Activated T-helper 2 cell treated with anti-CD3 and anti-CD28 coated beads, Interferon-gamma antibody, Interleukin-2, Interleukin-4, amounts not matched to agents 10 μg/mL and 5 μg/mL and 100 μg/mL, durations not matched to agents 14 hours and 24 hours and 36 hours (primary cell): ENCODE measurements around the gene ACAA1. TPM values are rescaled to one million over a fixed set of nuclear protein-coding genes. Genes with fewer than 3 reads are reported as not detected.
A peak's percentile ranks its signal among the peaks of the same experiment; 100 is the strongest.
"Not testable (repeated sequence)": the region's sequence is repeated elsewhere in the genome, so short reads cannot be mapped to it uniquely, and the experiment has no call there.

Source experiments
- DNase-seq: peaks from one replicate; pipeline ENCODE4 v3.0.0; 2021; ENCODE audit warnings: low spot score
- H3K27ac Mint-ChIP-seq: one replicate; pipeline ENCODE4 v1.8.0; 2021; ENCODE audit warnings: mixed read lengths
- H3K27me3 Mint-ChIP-seq: one replicate; pipeline ENCODE4 v1.8.0; 2021; ENCODE audit warnings: low read depth, mixed read lengths
- H3K36me3 Mint-ChIP-seq: one replicate; pipeline ENCODE4 v1.8.0; 2021; ENCODE audit warnings: low read depth, mixed read lengths
- H3K4me1 Mint-ChIP-seq: one replicate; pipeline ENCODE4 v1.8.0; 2021; ENCODE audit warnings: low read depth, mixed read lengths
- H3K4me3 Mint-ChIP-seq: one replicate; pipeline ENCODE4 v1.8.0; 2021; ENCODE audit warnings: low read depth, mild to moderate bottlenecking, moderate library complexity, mixed read lengths
- H3K9me3 Mint-ChIP-seq: one replicate; pipeline ENCODE4 v1.8.0; 2021; ENCODE audit warnings: mixed read lengths
- intact Hi-C: fragments of 100-400 bp; cut with micrococcal nuclease; formaldehyde crosslinking; loops from one replicate; pipeline ENCODE4 v1.15.1; 2023
- total RNA-seq: library from RNA; stranded (reverse); gene quantifications from 2 replicates; pipeline ENCODE4 v1.2.3, GENCODE V29; 2022

The ACAA1 gene
- total RNA-seq, 1 donor from 2014 or later, result 69.5 TPM

- Mint-ChIP-seq H3K27me3 (peaks cover 12% of the 10 kb centered on the region), H3K4me1 (no peaks in the 10 kb centered on the region), H3K36me3 (no peaks in the 10 kb centered on the region), H3K9me3 (no peaks in the 10 kb centered on the region), H3K27ac (no peak overlapping the region), H3K4me3 (no peak overlapping the region)
- no peak for DNase-seq
- intact Hi-C loops, result no loop called here
Measured at GRCh38 chr3:38095669-38096483, 41.1 kb downstream of the ACAA1 start.

DNA sequence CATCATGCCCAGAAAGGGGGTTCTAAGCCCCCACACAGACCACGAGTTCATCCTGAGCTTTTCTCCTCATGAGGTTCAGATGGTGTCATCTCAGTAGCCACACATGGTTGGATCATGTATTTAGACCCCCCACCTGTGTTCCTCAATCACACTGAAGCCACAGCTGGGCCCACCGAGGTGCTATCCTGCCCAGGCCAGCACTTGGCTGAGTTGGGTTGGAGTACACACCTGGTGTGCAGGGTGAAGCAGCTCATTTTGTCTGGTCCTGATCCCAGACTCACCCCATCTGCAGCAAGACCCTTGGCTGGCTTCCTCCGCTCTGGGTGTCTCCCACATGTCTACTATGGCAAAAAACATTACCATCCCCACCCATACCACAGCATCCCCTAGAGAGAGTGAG lies 41.9 kb downstream of the ACAA1 start:
- Mint-ChIP-seq H3K9me3 (no peaks in the 10 kb centered on the region), H3K4me1 (no peaks in the 10 kb centered on the region), H3K36me3 (no peaks in the 10 kb centered on the region), H3K4me3 (no peak overlapping the region), H3K27ac (no peak overlapping the region), H3K27me3 (peaks cover 13% of the 10 kb centered on the region)
- DNase-seq, result no peak
- intact Hi-C loops, result no loop called here

DNA sequence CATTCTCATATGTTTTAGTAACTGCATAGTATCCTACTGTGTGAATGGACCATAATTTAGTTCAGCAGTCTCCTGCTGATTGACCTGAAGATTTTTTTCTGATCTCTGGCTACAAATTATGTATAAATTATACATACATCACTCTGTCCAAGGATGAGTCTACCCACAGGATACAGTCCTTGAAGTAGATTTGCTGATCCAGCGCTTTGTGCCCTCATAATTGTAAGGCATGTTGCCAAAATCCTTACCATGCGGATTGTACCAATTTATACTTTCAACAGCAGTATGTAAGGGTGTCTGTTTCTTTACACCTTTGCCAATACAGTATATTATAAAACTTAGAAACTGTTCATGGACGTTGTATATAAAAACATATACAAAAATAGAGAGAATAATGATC lies 46.5 kb downstream of the ACAA1 start:
- Mint-ChIP-seq H3K36me3 (no peaks in the 10 kb centered on the region), H3K4me1 (no peaks in the 10 kb centered on the region), H3K27ac (no peak overlapping the region), H3K27me3 (peaks cover 13% of the 10 kb centered on the region), H3K4me3 (no peak overlapping the region), H3K9me3 (no peaks in the 10 kb centered on the region)
- no peak for DNase-seq
- intact Hi-C loops, result no loop called here

GRCh38 chr3:38089163-38089562 lies 47.8 kb downstream of the ACAA1 start:
- H3K27ac Mint-ChIP-seq, result no peak overlapping the region

GRCh38 chr3:38088126-38089078 lies 48.5 kb downstream of the ACAA1 start:
- Mint-ChIP-seq H3K27me3 (peaks cover 13% of the 10 kb centered on the region), H3K4me3 (no peak overlapping the region), H3K9me3 (peaks cover 10% of the 10 kb centered on the region), H3K27ac (no peak overlapping the region), H3K4me1 (no peaks in the 10 kb centered on the region), H3K36me3 (no peaks in the 10 kb centered on the region)
- DNase-seq, result no peak
- intact Hi-C loops, result no loop called here

More at GRCh38 chr3:38089163-38089562, 47.8 kb downstream of the ACAA1 start:
- no peak for DNase-seq
- Mint-ChIP-seq H3K4me1 (no peaks in the 10 kb centered on the region), H3K4me3 (no peak overlapping the region), H3K9me3 (peaks cover 6% of the 10 kb centered on the region), H3K27me3 (peaks cover 13% of the 10 kb centered on the region), H3K36me3 (no peaks in the 10 kb centered on the region)
- intact Hi-C loops, result no loop called here

DNA sequence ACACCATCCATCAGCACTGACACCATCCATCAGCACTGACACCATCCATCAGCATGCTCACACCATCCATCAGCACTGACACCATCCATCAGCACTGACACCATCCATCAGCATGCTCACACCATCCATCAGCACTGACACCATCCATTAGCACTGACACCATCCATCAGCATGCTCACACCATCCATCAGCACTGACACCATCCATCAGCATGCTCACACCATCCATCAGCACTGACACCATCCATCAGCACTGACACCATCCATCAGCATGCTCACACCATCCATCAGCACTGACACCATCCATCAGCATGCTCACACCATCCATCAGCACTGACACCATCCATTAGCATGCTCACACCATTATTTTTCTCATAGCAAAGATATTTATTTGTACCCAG lies 49.6 kb downstream of the ACAA1 start:
- H3K27me3 Mint-ChIP-seq, result peaks cover 11% of the 10 kb centered on the region
- H3K4me3 Mint-ChIP-seq, H3K36me3 Mint-ChIP-seq, intact Hi-C loops, DNase-seq, H3K4me1 Mint-ChIP-seq, H3K9me3 Mint-ChIP-seq, H3K27ac Mint-ChIP-seq: not testable (repeated sequence)

DNA sequence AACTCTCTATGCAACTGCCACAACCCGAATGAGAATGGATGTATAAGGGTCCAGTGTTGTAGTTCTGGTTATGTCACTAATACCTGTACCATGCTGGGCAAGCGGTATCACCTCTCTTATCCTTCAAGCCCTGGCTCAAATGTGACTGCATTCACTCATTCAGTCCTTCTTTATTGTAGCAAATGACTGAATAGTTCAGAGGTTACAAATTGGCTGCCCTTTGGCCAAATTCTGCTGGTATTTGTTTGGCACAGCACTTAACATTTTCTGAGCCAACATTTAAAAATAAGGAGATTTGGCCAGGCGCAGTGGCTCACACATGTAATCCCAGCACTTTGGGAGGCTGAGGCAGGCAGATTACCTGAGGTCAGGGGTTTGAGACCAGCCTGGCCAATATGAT lies 50.4 kb downstream of the ACAA1 start:
- H3K36me3 Mint-ChIP-seq, result no peaks in the 10 kb centered on the region
- H3K27me3 Mint-ChIP-seq, result peaks cover 5% of the 10 kb centered on the region
- peaks cover 10% of the 10 kb centered on the region for H3K9me3 Mint-ChIP-seq
- H3K4me3 Mint-ChIP-seq, result no peak overlapping the region
- no peaks in the 10 kb centered on the region for H3K4me1 Mint-ChIP-seq
- H3K27ac Mint-ChIP-seq, result no peak overlapping the region
- intact Hi-C loops, result no loop called here
- DNase-seq, result no peak

GRCh38 chr3:38085943-38086324 lies 51.0 kb downstream of the ACAA1 start:
- Mint-ChIP-seq H3K4me1 (no peaks in the 10 kb centered on the region), H3K9me3 (peaks cover 10% of the 10 kb centered on the region), H3K27ac (no peak overlapping the region), H3K27me3 (peaks cover 2% of the 10 kb centered on the region), H3K36me3 (no peaks in the 10 kb centered on the region), H3K4me3 (no peak overlapping the region)
- intact Hi-C loops, result no loop called here
- no peak for DNase-seq

DNA sequence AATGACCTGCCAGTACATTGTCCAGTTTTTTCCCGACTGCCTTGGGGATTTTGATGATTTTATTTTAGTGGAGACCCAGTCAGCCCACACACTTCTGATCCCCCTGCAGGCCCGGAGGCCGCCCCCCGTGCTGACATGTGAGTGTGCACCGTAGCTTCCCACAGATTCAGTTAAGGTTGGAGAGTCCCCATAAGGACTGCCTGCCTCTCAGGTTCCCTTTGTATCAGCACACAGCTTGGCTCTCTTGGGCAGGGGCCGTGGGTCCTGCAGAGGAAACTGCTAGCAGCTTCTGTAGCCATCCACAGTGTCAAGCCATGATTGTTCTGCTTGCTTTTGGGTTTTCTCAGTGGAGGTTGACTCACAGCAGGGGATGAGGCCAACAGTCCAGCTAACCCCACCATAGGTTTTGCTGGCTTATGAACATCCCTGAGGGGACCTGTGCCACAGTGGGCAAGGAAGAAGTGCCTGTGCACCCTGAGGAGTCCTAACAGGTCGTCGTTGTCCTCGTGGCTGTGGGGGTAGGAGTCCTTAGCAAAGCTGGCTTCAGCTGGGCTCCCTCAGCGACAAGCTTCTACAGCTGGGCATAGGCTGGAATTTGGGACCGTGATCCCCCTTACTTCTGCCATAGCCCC lies 51.5 kb downstream of the ACAA1 start:
- Mint-ChIP-seq H3K9me3 (peaks cover 10% of the 10 kb centered on the region), H3K4me1 (no peaks in the 10 kb centered on the region), H3K4me3 (no peak overlapping the region), H3K27me3 (no peaks in the 10 kb centered on the region), H3K27ac (no peak overlapping the region), H3K36me3 (no peaks in the 10 kb centered on the region)
- no peak for DNase-seq
- intact Hi-C loops, result no loop called here

- H3K27ac Mint-ChIP-seq, result peak overlapping the region; percentile 13
- H3K27me3 Mint-ChIP-seq, result no peaks in the 10 kb centered on the region
- intact Hi-C loops, result no loop called here
- no peaks in the 10 kb centered on the region for H3K4me1 Mint-ChIP-seq
- no peak for DNase-seq
- H3K9me3 Mint-ChIP-seq, result peaks cover 10% of the 10 kb centered on the region
- H3K36me3 Mint-ChIP-seq, result no peaks in the 10 kb centered on the region
- H3K4me3 Mint-ChIP-seq, result no peak overlapping the region
Measured at GRCh38 chr3:38084334-38085310, 52.3 kb downstream of the ACAA1 start.

DNA sequence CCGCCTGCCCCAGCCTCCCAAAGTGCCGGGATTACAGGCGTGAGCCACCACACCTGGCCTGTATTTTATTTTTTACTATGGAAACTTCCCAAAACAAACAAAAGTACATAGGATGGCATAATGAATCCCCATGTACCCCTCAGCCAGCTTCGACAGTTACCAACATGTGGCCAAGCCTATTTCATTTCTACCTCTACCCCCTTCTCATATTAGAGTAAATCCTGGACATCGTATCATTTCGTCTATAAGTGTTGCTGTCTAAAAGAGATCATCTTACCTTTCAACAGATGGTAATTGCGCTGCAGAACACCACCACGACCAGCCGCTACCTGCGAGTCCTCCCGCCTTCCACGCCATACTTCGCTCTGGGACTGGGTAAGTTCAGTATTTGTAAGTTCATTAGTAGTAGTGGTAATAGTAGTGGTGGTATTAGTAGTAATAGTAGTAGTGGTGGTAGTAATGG lies 53.0 kb downstream of the ACAA1 start:
- intact Hi-C loops, result no loop called here
- H3K36me3 Mint-ChIP-seq, result no peaks in the 10 kb centered on the region
- no peaks in the 10 kb centered on the region for H3K4me1 Mint-ChIP-seq
- H3K4me3 Mint-ChIP-seq, result no peak overlapping the region
- H3K27me3 Mint-ChIP-seq, result no peaks in the 10 kb centered on the region
- H3K27ac Mint-ChIP-seq, result no peak overlapping the region
- DNase-seq, result no peak
- peaks cover 10% of the 10 kb centered on the region for H3K9me3 Mint-ChIP-seq

DNA sequence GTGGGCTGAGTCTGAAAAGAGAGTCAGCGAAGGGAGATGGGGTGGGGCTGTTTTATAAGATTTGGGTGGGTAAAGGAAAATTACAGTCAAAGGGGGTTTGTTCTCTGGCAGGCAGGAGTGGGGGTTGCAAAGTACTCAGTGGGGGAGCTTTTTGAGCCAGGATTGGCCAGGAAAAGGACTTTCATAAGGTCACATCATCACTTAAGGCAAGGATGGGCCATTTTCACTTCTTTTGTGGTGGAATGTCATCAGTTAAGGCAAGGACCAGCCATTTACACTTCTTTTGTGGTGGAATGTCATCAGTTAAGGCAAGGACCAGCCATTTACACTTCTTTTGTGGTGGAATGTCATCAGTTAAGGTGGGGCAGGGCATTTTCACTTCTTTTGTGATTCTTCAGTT lies 53.7 kb downstream of the ACAA1 start:
- not testable (repeated sequence) for H3K27ac Mint-ChIP-seq, H3K4me3 Mint-ChIP-seq

More for the DNA sequence above, 53.7 kb downstream of the ACAA1 start:
- H3K36me3 Mint-ChIP-seq, H3K4me1 Mint-ChIP-seq, H3K27me3 Mint-ChIP-seq, H3K9me3 Mint-ChIP-seq, DNase-seq, intact Hi-C loops: not testable (repeated sequence)
